ENCODE data around the gene EPHA6.

DNA sequence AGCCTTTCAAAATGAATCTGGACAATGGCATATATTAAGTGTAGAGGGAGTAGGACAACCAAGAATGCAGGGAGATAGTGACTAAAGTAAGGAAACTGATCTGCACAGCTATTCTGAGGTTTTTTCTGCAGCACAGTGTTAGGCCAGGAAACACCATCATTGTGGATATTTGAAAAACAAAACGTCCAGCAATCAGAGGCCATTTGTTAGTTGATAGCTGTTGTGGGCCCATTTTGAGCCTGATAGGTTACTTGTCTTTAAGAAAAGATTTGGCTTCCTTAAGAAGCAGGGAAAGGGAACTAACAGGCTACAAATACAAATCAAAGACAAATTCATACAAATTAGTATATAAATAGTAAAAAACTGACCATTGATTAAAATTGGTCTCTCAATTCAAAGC is 574.4 kb downstream of the EPHA6 start:
- TF ChIP-seq, protein P1, sequence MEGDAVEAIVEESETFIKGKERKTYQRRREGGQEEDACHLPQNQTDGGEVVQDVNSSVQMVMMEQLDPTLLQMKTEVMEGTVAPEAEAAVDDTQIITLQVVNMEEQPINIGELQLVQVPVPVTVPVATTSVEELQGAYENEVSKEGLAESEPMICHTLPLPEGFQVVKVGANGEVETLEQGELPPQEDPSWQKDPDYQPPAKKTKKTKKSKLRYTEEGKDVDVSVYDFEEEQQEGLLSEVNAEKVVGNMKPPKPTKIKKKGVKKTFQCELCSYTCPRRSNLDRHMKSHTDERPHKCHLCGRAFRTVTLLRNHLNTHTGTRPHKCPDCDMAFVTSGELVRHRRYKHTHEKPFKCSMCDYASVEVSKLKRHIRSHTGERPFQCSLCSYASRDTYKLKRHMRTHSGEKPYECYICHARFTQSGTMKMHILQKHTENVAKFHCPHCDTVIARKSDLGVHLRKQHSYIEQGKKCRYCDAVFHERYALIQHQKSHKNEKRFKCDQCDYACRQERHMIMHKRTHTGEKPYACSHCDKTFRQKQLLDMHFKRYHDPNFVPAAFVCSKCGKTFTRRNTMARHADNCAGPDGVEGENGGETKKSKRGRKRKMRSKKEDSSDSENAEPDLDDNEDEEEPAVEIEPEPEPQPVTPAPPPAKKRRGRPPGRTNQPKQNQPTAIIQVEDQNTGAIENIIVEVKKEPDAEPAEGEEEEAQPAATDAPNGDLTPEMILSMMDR (IDR thresholded peaks at IDR 0.05), result no peak
- TF ChIP-seq POLR2A (IDR thresholded peaks at IDR 0.05), result no peak
- TF ChIP-seq POLR2AphosphoS5 (IDR thresholded peaks at IDR 0.05), result no peak
